A549 (cell line): ENCODE results near the gene ASB18. TPM values are rescaled to one million over a fixed set of nuclear protein-coding genes. Genes with fewer than 3 reads are reported as not detected.

Experiments
- ATAC-seq, 2 experiments: fragments of 200-7000 bp in 1 of 2; fragments of >200 bp in 1 of 2; cut with Nextera tagmentation in 1 of 2; cut with Tn5 transposase in 1 of 2; 3 replicates each; pipeline versions ENCODE4 v1.8.0 to v1.9.1; 2018 to 2020; ENCODE audit warnings: mild to moderate bottlenecking in 1 of 2, moderate library complexity in 1 of 2
- CTCF ChIA-PET: fragments of 300-600 bp; sonication (Branson Sonifier 250); formaldehyde crosslinking; extraction: SDS; loops from one replicate; lab custom pipeline; 2021; ENCODE audit warnings: antibody characterized with exemption, inconsistent platforms; lab: Yijun Ruan, JAX
- POLR2A ChIA-PET: fragments of 350-600 bp; formaldehyde crosslinking; extraction: SDS; loops from one replicate; lab custom pipeline; 2021; ENCODE audit warnings: antibody characterized with exemption, inconsistent platforms; lab: Yijun Ruan, JAX
- DNase-seq, 2 experiments: peaks; one replicate each; pipeline versions ENCODE4 v3.0.0 to v3.0.0-alpha.2; 2011 to 2016; ENCODE audit warnings: low read depth in 1 of 2, low spot score in 1 of 2
- FAIRE-seq: peaks from 2 replicates; lab custom pipeline; 2011; peaks lifted over from hg19 to GRCh38; lab: Jason Lieb, UNC
- H3K27ac ChIP-seq, 2 experiments: fragments of >200 bp; sonication (Bioruptor Twin); formaldehyde crosslinking; 3 replicates each; pipeline ENCODE4 v1.5.1; 2016 to 2017
- H3K4me1 ChIP-seq: fragments of >200 bp; sonication (Bioruptor Twin); formaldehyde crosslinking; 3 replicates; pipeline ENCODE4 v1.6.1; 2016
- H3K4me2 ChIP-seq: fragments of >200 bp; sonication (Bioruptor Twin); formaldehyde crosslinking; 3 replicates; pipeline ENCODE4 v1.6.1; 2016
- H3K4me3 ChIP-seq: fragments of >200 bp; sonication (Bioruptor Twin); formaldehyde crosslinking; 3 replicates; pipeline ENCODE4 v1.5.1; 2016
- H3K9me3 ChIP-seq: fragments of >200 bp; sonication (Bioruptor Twin); formaldehyde crosslinking; 3 replicates; pipeline ENCODE4 v1.6.1; 2016
- CEBPB ChIP-seq, 2 experiments: fragments of >200 bp in 1 of 2; sonication (Bioruptor Twin) in 1 of 2; formaldehyde crosslinking in 1 of 2; IDR thresholded peaks; 2 replicates each; pipeline ENCODE4 v1.6.1; 2012 to 2016
- CHD4 ChIP-seq: fragments of 200-600 bp; sonication (generic); IDR thresholded peaks from 2 replicates; pipeline ENCODE4 v1.6.1; 2016; ENCODE audit warnings: antibody characterized with exemption, mild to moderate bottlenecking, borderline replicate concordance
- FOSL2 ChIP-seq, 2 experiments: fragments of 450-650 bp in 1 of 2; fragments of >200 bp in 1 of 2; sonication (Bioruptor Twin) in 1 of 2; formaldehyde crosslinking; IDR thresholded peaks; 2 replicates each; pipeline versions ENCODE4 v1.5.0 to v1.6.1; 2016 to 2020; ENCODE audit warnings: mild to moderate bottlenecking in 1 of 2, moderate library complexity in 1 of 2
- FOXS1 ChIP-seq: fragments of 250-450 bp; sonication (Bioruptor Pico); IDR thresholded peaks from 2 replicates; pipeline ENCODE4 v1.5.0; 2020; ENCODE audit warnings: mild to moderate bottlenecking, moderate library complexity
- HDAC2 ChIP-seq: fragments of 200-600 bp; sonication (generic); IDR thresholded peaks from 2 replicates; pipeline ENCODE4 v1.6.1; 2016
- MYC ChIP-seq: IDR thresholded peaks from 2 replicates; pipeline ENCODE4 v1.6.1; 2012; ENCODE audit warnings: mild to moderate bottlenecking, inconsistent platforms, low read length, improper control_type of control experiment, borderline replicate concordance
- NPAS2 ChIP-seq: fragments of 250-450 bp; sonication (Bioruptor Pico); IDR thresholded peaks from 2 replicates; pipeline ENCODE4 v1.8.0; 2022; ENCODE audit warnings: mild to moderate bottlenecking, moderate library complexity, borderline replicate concordance
- PHF8 ChIP-seq: fragments of 200-600 bp; sonication (generic); IDR thresholded peaks from 2 replicates; pipeline ENCODE4 v1.6.1; 2016; ENCODE audit warnings: low read depth, mild to moderate bottlenecking, antibody characterized with exemption, moderate library complexity, borderline replicate concordance
- RARB ChIP-seq: fragments of 250-450 bp; sonication (Bioruptor Pico); IDR thresholded peaks from 2 replicates; pipeline ENCODE4 v1.8.0; 2021; ENCODE audit warnings: mild to moderate bottlenecking, moderate library complexity
- SMC3 ChIP-seq: fragments of >200 bp; sonication (Bioruptor Twin); formaldehyde crosslinking; IDR thresholded peaks from 3 replicates; pipeline ENCODE4 v1.6.1; 2018; ENCODE audit warnings: inconsistent platforms
- SREBF2 ChIP-seq: fragments of 450-650 bp; IDR thresholded peaks from 2 replicates; pipeline ENCODE4 v1.6.1; 2014; ENCODE audit warnings: mild to moderate bottlenecking, moderate library complexity
- ZNF302 ChIP-seq: fragments of 250-450 bp; sonication (Bioruptor Pico); IDR thresholded peaks from 2 replicates; pipeline ENCODE4 v1.9.0; 2021; ENCODE audit warnings: inconsistent platforms, mild to moderate bottlenecking, moderate library complexity
- ZSCAN20 ChIP-seq: fragments of 250-450 bp; sonication (Bioruptor Pico); IDR thresholded peaks from 2 replicates; pipeline ENCODE4 v1.8.0; 2022; ENCODE audit warnings: mild to moderate bottlenecking, moderate library complexity
- WGBS: methylation state at CpG from one replicate; pipeline ENCODE4 v1.1.6; 2017; ENCODE audit errors: missing lambda C conversion rate; 5-methylcytosine and 5-hydroxymethylcytosine counted together
- polyA plus RNA-seq, 4 experiments: library from polyadenylated mRNA; depleted of rRNA in 3 of 4; stranded (reverse); fragments of >200 nt; fragmentation: RNase III in 1 of 4; extraction: RNeasy Plus Mini Kit Qiagen cat#74134 plus additional on column Dnase treatment in 1 of 4; gene quantifications; 2 replicates in 3 of 4; 3 replicates in 1 of 4; pipeline ENCODE4 v1.2.3, GENCODE V29; 2011 to 2017
- TF ChIP-seq, protein P1 (sequence below): fragments of 250-450 bp; sonication (Bioruptor Pico); IDR thresholded peaks from 2 replicates; pipeline ENCODE4 v1.5.0; 2021; ENCODE audit warnings: mild to moderate bottlenecking, moderate library complexity, borderline replicate concordance
- TF ChIP-seq, protein P2 (sequence below): fragments of >200 bp; sonication (Bioruptor Twin); formaldehyde crosslinking; IDR thresholded peaks from 2 replicates; pipeline ENCODE4 v1.6.1; 2016
- TF ChIP-seq, protein P3 (sequence below): fragments of >200 bp; sonication (Bioruptor Twin); formaldehyde crosslinking; IDR thresholded peaks from 3 replicates; pipeline ENCODE4 v1.5.1; 2016
- TF ChIP-seq, protein P4 (sequence below): IDR thresholded peaks from 2 replicates; pipeline ENCODE4 v1.6.1; 2012
- TF ChIP-seq, protein P5 (sequence below): fragments of 200-600 bp; sonication (generic); IDR thresholded peaks from 2 replicates; pipeline ENCODE4 v1.6.1; 2016; ENCODE audit warnings: antibody characterized with exemption, mild to moderate bottlenecking, moderate library complexity

ASB18 gene
- polyA plus RNA-seq, 2 of the 4 experiments (the other 2 are of a cell fraction) = not detected

DNA sequence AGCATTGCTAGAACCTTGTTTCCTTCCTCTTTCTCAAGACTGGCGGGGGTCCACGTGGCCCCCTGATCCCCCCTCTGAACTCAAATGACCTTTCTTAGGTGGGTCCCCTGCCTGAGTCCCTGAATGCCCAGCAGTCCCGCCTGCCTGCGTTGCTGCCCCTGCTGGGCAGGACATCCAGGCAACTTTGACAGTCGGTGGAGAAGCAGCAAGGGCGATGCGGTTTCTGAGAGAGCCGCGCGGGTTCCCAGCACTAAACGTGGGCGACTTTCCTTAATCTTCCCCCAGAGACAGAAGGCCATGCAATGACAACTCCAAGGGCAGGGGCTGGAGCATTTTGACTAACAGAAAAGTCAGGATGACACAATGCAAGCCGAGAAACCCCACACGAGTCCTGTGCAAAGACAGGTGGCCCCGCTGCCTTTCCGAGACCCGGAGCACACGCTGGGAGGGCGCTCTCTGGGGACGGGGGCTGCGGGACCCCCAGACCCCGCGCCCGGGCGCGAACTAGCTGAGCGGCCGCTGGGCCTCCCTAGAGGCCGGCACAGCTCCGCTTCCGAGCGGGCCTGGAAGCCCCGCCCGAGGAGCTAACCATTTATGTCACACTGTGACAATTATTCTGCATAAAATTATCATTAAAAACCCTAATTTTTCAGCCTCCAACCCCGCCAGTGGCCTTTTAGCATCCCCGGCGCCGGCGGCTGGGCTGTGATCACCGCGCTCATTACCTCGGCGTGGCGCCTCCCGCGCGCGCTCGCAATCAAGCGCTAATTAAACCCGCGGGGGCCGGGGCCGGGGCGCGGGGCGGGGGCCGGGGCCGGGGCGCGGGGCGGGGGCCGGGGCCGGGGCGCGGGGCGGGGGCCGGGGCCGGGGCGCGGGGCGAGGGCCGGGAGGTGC is 27.4 kb downstream of the ASB18 start:
- TF ChIP-seq ZNF302 (CRISPR knock-in tag) (no peak), CEBPB (IDR thresholded peaks at IDR 0.05) (no peak), ZSCAN20 (CRISPR knock-in tag) (no peak), SREBF2 (no peak), RARB (CRISPR knock-in tag) (no peak), FOSL2 (IDR thresholded peaks at IDR 0.05) (no peak), FOSL2 (CRISPR knock-in tag; IDR thresholded peaks at IDR 0.05) (no peak), NPAS2 (no peak), HDAC2 (no peak)
- TF ChIP-seq, protein P1, sequence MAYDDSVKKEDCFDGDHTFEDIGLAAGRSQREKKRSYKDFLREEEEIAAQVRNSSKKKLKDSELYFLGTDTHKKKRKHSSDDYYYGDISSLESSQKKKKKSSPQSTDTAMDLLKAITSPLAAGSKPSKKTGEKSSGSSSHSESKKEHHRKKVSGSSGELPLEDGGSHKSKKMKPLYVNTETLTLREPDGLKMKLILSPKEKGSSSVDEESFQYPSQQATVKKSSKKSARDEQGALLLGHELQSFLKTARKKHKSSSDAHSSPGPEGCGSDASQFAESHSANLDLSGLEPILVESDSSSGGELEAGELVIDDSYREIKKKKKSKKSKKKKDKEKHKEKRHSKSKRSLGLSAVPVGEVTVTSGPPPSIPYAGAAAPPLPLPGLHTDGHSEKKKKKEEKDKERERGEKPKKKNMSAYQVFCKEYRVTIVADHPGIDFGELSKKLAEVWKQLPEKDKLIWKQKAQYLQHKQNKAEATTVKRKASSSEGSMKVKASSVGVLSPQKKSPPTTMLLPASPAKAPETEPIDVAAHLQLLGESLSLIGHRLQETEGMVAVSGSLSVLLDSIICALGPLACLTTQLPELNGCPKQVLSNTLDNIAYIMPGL = no peak
- TF ChIP-seq, protein P2, sequence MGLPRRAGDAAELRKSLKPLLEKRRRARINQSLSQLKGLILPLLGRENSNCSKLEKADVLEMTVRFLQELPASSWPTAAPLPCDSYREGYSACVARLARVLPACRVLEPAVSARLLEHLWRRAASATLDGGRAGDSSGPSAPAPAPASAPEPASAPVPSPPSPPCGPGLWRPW = no peak
- TF ChIP-seq, protein P3, sequence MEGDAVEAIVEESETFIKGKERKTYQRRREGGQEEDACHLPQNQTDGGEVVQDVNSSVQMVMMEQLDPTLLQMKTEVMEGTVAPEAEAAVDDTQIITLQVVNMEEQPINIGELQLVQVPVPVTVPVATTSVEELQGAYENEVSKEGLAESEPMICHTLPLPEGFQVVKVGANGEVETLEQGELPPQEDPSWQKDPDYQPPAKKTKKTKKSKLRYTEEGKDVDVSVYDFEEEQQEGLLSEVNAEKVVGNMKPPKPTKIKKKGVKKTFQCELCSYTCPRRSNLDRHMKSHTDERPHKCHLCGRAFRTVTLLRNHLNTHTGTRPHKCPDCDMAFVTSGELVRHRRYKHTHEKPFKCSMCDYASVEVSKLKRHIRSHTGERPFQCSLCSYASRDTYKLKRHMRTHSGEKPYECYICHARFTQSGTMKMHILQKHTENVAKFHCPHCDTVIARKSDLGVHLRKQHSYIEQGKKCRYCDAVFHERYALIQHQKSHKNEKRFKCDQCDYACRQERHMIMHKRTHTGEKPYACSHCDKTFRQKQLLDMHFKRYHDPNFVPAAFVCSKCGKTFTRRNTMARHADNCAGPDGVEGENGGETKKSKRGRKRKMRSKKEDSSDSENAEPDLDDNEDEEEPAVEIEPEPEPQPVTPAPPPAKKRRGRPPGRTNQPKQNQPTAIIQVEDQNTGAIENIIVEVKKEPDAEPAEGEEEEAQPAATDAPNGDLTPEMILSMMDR = no peak
- TF ChIP-seq, protein P4, sequence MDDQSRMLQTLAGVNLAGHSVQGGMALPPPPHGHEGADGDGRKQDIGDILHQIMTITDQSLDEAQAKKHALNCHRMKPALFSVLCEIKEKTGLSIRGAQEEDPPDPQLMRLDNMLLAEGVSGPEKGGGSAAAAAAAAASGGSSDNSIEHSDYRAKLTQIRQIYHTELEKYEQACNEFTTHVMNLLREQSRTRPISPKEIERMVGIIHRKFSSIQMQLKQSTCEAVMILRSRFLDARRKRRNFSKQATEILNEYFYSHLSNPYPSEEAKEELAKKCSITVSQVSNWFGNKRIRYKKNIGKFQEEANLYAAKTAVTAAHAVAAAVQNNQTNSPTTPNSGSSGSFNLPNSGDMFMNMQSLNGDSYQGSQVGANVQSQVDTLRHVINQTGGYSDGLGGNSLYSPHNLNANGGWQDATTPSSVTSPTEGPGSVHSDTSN = no peak
- TF ChIP-seq, protein P5, sequence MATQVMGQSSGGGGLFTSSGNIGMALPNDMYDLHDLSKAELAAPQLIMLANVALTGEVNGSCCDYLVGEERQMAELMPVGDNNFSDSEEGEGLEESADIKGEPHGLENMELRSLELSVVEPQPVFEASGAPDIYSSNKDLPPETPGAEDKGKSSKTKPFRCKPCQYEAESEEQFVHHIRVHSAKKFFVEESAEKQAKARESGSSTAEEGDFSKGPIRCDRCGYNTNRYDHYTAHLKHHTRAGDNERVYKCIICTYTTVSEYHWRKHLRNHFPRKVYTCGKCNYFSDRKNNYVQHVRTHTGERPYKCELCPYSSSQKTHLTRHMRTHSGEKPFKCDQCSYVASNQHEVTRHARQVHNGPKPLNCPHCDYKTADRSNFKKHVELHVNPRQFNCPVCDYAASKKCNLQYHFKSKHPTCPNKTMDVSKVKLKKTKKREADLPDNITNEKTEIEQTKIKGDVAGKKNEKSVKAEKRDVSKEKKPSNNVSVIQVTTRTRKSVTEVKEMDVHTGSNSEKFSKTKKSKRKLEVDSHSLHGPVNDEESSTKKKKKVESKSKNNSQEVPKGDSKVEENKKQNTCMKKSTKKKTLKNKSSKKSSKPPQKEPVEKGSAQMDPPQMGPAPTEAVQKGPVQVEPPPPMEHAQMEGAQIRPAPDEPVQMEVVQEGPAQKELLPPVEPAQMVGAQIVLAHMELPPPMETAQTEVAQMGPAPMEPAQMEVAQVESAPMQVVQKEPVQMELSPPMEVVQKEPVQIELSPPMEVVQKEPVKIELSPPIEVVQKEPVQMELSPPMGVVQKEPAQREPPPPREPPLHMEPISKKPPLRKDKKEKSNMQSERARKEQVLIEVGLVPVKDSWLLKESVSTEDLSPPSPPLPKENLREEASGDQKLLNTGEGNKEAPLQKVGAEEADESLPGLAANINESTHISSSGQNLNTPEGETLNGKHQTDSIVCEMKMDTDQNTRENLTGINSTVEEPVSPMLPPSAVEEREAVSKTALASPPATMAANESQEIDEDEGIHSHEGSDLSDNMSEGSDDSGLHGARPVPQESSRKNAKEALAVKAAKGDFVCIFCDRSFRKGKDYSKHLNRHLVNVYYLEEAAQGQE = no peak
- peak overlapping the region; percentile 6; the same call in 1 of the 3 replicates for H3K4me3 ChIP-seq
- POLR2A ChIA-PET = no interaction called here
- WGBS = 37% methylated on average over 52 of the region's 73 CpGs
- H3K4me2 ChIP-seq = peak overlapping the region; percentile 46
- FAIRE-seq (no peak), DNase-seq (peak in 1 of 2 experiments; percentile 10), ATAC-seq (peak; percentile 55 to 57; a peak in 2 of 6 replicates)
- H3K9me3 ChIP-seq = peaks cover 8% of the 10 kb centered on the region; the same call in 2 of the 3 replicates
- CTCF ChIA-PET = interaction anchor here (0.8 kb wide), 1 partner anchor 15 kb away, joined by 4 read pairs; no protein-coding TSS in a partner anchor
- H3K4me1 ChIP-seq = peaks cover 9% of the 10 kb centered on the region; the same call in 1 of the 3 replicates
- no peak overlapping the region for H3K27ac ChIP-seq

DNA sequence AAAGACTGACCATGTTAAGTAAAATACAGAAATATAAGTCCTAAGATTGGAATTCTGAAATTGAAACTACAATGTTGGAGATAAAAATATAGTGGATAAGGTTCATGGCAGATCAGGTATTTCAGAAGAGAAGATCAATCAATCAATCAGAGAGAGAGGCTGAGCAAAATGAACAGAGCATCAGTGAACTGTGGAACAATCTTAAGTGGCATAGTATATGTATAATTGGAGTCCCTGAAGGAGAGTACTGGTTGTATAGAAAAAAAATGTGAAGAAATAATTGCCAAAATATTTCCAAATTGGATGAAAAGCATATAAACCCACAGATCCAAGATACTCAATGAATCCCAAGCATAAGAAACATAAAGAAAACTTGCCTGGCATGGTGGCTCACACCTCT is 35.0 kb downstream of the ASB18 start:
- DNase-seq = no peak
- no peak for FAIRE-seq
- ChIA-PET CTCF (no interaction called here), POLR2A (no interaction called here)
- no peak overlapping the region for H3K4me3 ChIP-seq
- H3K27ac ChIP-seq = no peak overlapping the region
- H3K4me2 ChIP-seq = no peak overlapping the region
- no peak for ATAC-seq
- H3K4me1 ChIP-seq = no peaks in the 10 kb centered on the region
- H3K9me3 ChIP-seq = peaks cover 38% of the 10 kb centered on the region
- TF ChIP-seq RARB (CRISPR knock-in tag) = no peak
- no peak for TF ChIP-seq CHD4
- TF ChIP-seq, protein P1 = no peak
- no peak for TF ChIP-seq PHF8
- no peak for TF ChIP-seq FOXS1 (CRISPR knock-in tag)
- TF ChIP-seq SMC3 = no peak
- TF ChIP-seq, protein P5 = no peak
- TF ChIP-seq MYC = no peak
